Endothelial cell of umbilical vein (primary cell): ENCODE data around the gene MEX3D. TPM values are rescaled to one million over a fixed set of nuclear protein-coding genes. Genes with fewer than 3 reads are reported as not detected.

Experiments
- BruUV-seq: library from RNA; stranded (reverse); fragments of 400-500 nt; replicated peaks from 2 replicates; lab custom pipeline; 2021; lab: Mats Ljungman, UMichigan
- CTCF ChIA-PET: fragments of 300-600, 350-600 bp; sonication (Branson Sonifier 250); formaldehyde crosslinking; loops from one replicate; lab custom pipeline; 2021; ENCODE audit warnings: antibody characterized with exemption, inconsistent platforms; lab: Charles Lee
- POLR2A ChIA-PET: fragments of 300-600, 350-600 bp; sonication (Branson Sonifier 250); formaldehyde crosslinking; loops from one replicate; lab custom pipeline; 2021; ENCODE audit warnings: antibody characterized with exemption, inconsistent platforms; lab: Charles Lee
- DNase-seq: peaks from one replicate; pipeline ENCODE4 v3.0.0-alpha.2; 2011; ENCODE audit warnings: low read depth, low spot score
- FAIRE-seq: peaks from 2 replicates; lab custom pipeline; 2011; peaks lifted over from hg19 to GRCh38; lab: Jason Lieb, UNC
- H2AFZ ChIP-seq: 2 replicates; pipeline ENCODE4 v1.6.0; 2012; ENCODE audit warnings: low read depth, low read length, control low read depth, inconsistent platforms
- H3K27ac ChIP-seq: 2 replicates; pipeline ENCODE4 v1.5.1; 2011; ENCODE audit warnings: low read depth, mild to moderate bottlenecking, control low read depth, low read length, moderate library complexity; ENCODE audit not compliant: insufficient read depth
- H3K27me3 ChIP-seq, 2 experiments: 2 replicates each; pipeline versions ENCODE4 v1.6.0 to v1.6.1; 2011; ENCODE audit warnings: low read length in 2 of 2, mixed read lengths in 1 of 2; ENCODE audit not compliant: control insufficient read depth in 2 of 2, insufficient read depth in 2 of 2
- H3K36me3 ChIP-seq, 2 experiments: 2 replicates in 1 of 2; 3 replicates in 1 of 2; pipeline ENCODE4 v1.5.1; 2011; ENCODE audit warnings: low read length in 2 of 2, mild to moderate bottlenecking in 1 of 2, moderate library complexity in 1 of 2; ENCODE audit not compliant: control insufficient read depth in 2 of 2, insufficient read depth in 2 of 2; ENCODE audit errors: extremely low read depth in 1 of 2
- H3K4me1 ChIP-seq: 3 replicates; pipeline ENCODE4 v1.5.1; 2011; ENCODE audit warnings: mild to moderate bottlenecking, low read length; ENCODE audit not compliant: control insufficient read depth, insufficient read depth; ENCODE audit errors: extremely low read depth
- H3K4me2 ChIP-seq: 2 replicates; pipeline ENCODE4 v1.6.1; 2011; ENCODE audit warnings: low read length, control low read depth, mixed read lengths; ENCODE audit not compliant: insufficient read depth
- H3K4me3 ChIP-seq, 3 experiments: fragments of 200-600 bp in 1 of 3; sonication (generic), shearing (Covaris generic) in 1 of 3; replicated peaks in 1 of 3; 2 replicates each; pipeline ENCODE4 v1.5.1; 2011 to 2016; ENCODE audit warnings: control low read depth in 3 of 3, low read length in 3 of 3, mild to moderate bottlenecking in 2 of 3, inconsistent platforms in 1 of 3, low read depth in 1 of 3, moderate library complexity in 1 of 3; ENCODE audit not compliant: insufficient read depth in 1 of 3
- H3K79me2 ChIP-seq: 2 replicates; pipeline ENCODE4 v1.6.0; 2012; ENCODE audit warnings: low read length, inconsistent platforms; ENCODE audit not compliant: control insufficient read depth, insufficient read depth
- H3K9ac ChIP-seq: replicated peaks from 2 replicates; pipeline ENCODE3; 2011; ENCODE audit warnings: low read length, control low read depth; ENCODE audit not compliant: insufficient read depth; ENCODE audit errors: extremely low read depth
- H3K9me1 ChIP-seq: replicated peaks from 3 replicates; pipeline ENCODE4 v1.6.0; 2011; ENCODE audit warnings: mild to moderate bottlenecking, low read length; ENCODE audit not compliant: control insufficient read depth, insufficient read depth; ENCODE audit errors: extremely low read depth
- H3K9me3 ChIP-seq: replicated peaks from 2 replicates; pipeline ENCODE4 v1.5.1; 2012; ENCODE audit warnings: low read length, inconsistent platforms; ENCODE audit not compliant: control insufficient read depth, insufficient read depth
- H4K20me1 ChIP-seq: replicated peaks from 2 replicates; pipeline ENCODE3; 2011; ENCODE audit warnings: mild to moderate bottlenecking, low read length; ENCODE audit not compliant: control insufficient read depth, insufficient read depth; ENCODE audit errors: extremely low read depth
- EZH2 ChIP-seq: IDR thresholded peaks from 2 replicates; pipeline ENCODE4 v1.6.1; 2012; ENCODE audit warnings: borderline replicate concordance, low read depth, mild to moderate bottlenecking, moderate library complexity, low read length, inconsistent platforms; ENCODE audit not compliant: severe bottlenecking
- FOS ChIP-seq: IDR thresholded peaks from 2 replicates; pipeline ENCODE4 v1.6.1; 2011; ENCODE audit warnings: mild to moderate bottlenecking, low read length, moderate library complexity, borderline replicate concordance; ENCODE audit not compliant: insufficient read depth
- GATA2 ChIP-seq: IDR thresholded peaks from 2 replicates; pipeline ENCODE4 v1.7.0; 2011; ENCODE audit warnings: low read depth, mild to moderate bottlenecking, moderate library complexity, mixed read lengths, low read length; ENCODE audit not compliant: insufficient read length, insufficient read depth
- JUN ChIP-seq: IDR thresholded peaks from 2 replicates; pipeline ENCODE4 v1.6.1; 2011; ENCODE audit warnings: borderline replicate concordance, low read depth; ENCODE audit not compliant: insufficient read length, insufficient read depth
- MAX ChIP-seq: IDR thresholded peaks from 2 replicates; pipeline ENCODE4 v1.6.1; 2011; ENCODE audit not compliant: insufficient read depth, insufficient read length
- MYC ChIP-seq: IDR thresholded peaks from one replicate; pipeline ENCODE4 v1.6.1; 2011; ENCODE audit warnings: mild to moderate bottlenecking, low read depth, low read length
- POLR2A ChIP-seq: IDR thresholded peaks from 2 replicates; pipeline ENCODE4 v1.6.1; 2012; ENCODE audit warnings: low read depth, mild to moderate bottlenecking, control low read depth, low read length
- POLR2AphosphoS5 ChIP-seq: IDR thresholded peaks from 2 replicates; pipeline ENCODE4 v1.6.1; 2012; ENCODE audit warnings: low read depth, mild to moderate bottlenecking, control low read depth, low read length, moderate library complexity; ENCODE audit not compliant: insufficient read depth
- dilution Hi-C: fragments of 300-500 bp; cut with MboI; formaldehyde crosslinking; loops from one replicate; pipeline ENCODE4 v1.15.0; 2019; ENCODE audit warnings: low sequenced_read_pairs; ENCODE audit not compliant: extremely low pct_ligation_motif_present
- intact Hi-C: fragments of 100-400 bp; cut with micrococcal nuclease; formaldehyde crosslinking; loops from one replicate; pipeline ENCODE4 v1.10.0; 2022
- polyA plus RNA-seq, 4 experiments: library from polyadenylated mRNA; depleted of rRNA in 3 of 4; stranded (reverse) in 3 of 4; unstranded in 1 of 4; fragments of >200 nt; gene quantifications; 2 replicates each; pipeline versions ENCODE4 v1.2.1 to v1.2.3, GENCODE V29; 2011 to 2012; ENCODE audit warnings: missing spikeins in 1 of 4
- total RNA-seq: library from RNA; stranded (reverse); gene quantifications from 2 replicates; pipeline ENCODE4 v1.2.3, GENCODE V29; 2021
- TF ChIP-seq, protein P1 (sequence below), 2 donors: IDR thresholded peaks; 1 replicate in 1 of 2; 2 replicates in 1 of 2; pipeline ENCODE4 v1.5.1; 2011; ENCODE audit warnings: low read length in 2 of 2, mild to moderate bottlenecking in 2 of 2, moderate library complexity in 2 of 2, control low read depth in 1 of 2, inconsistent platforms in 1 of 2, low read depth in 1 of 2; ENCODE audit not compliant: insufficient read depth in 1 of 2; ENCODE audit errors: extremely low read depth in 1 of 2

The MEX3D gene
- total and polyA plus RNA-seq, 2 donors (not counting 3 experiments of a cell fraction or from before 2014, with no cell fraction given), result 30.0 to 96.7 TPM

DNA sequence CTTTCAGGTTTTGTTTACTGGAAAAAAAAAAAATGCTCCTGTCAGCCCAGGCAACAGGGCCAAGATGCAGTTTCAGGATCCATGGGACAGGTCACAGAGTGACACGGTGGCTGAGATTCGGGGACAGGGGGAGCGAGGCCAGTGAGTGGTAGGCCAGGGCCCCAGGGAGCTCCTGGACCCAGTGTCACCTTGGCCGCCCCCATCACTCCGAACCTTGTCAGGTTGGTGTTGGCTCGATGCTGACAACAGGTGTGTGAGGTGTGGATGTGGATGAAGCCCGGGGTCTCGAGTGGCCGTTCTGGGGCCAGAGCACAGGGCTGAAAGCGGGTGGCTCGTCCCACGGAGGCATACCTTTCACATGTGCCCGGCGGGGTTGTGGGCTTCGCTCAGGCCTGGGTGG is 43.2 kb upstream of the MEX3D start:
- Histone ChIP-seq H4K20me1 (no peaks in the 10 kb centered on the region), H3K4me3 (no peak overlapping the region), H3K79me2 (no peaks in the 10 kb centered on the region), H3K4me2 (no peak overlapping the region), H3K9me3 (no peaks in the 10 kb centered on the region), H3K4me1 (peaks cover 2% of the 10 kb centered on the region), H3K9ac (no peak overlapping the region), H3K27ac (no peak overlapping the region), H3K27me3 (no peaks in the 10 kb centered on the region), H2AFZ (no peak overlapping the region), H3K9me1 (no peaks in the 10 kb centered on the region), H3K36me3 (peaks cover 8 to 49% of the 10 kb centered on the region in 2 experiments)
- dilution Hi-C loops (no loop called here), intact Hi-C loops (no loop called here)
- FAIRE-seq (no peak), DNase-seq (no peak)
- CTCF ChIA-PET, result no interaction called here
- POLR2A ChIA-PET, result interaction anchor here (0.7 kb wide), 1 partner anchor 202 kb away, joined by 7 read pairs; no protein-coding TSS in a partner anchor
- TF ChIP-seq FOS, result no peak
- TF ChIP-seq MYC, result no peak
- no peak for TF ChIP-seq POLR2AphosphoS5
- no peak for TF ChIP-seq JUN
- TF ChIP-seq POLR2A, result no peak
- no peak for TF ChIP-seq MAX
- TF ChIP-seq, protein P1, sequence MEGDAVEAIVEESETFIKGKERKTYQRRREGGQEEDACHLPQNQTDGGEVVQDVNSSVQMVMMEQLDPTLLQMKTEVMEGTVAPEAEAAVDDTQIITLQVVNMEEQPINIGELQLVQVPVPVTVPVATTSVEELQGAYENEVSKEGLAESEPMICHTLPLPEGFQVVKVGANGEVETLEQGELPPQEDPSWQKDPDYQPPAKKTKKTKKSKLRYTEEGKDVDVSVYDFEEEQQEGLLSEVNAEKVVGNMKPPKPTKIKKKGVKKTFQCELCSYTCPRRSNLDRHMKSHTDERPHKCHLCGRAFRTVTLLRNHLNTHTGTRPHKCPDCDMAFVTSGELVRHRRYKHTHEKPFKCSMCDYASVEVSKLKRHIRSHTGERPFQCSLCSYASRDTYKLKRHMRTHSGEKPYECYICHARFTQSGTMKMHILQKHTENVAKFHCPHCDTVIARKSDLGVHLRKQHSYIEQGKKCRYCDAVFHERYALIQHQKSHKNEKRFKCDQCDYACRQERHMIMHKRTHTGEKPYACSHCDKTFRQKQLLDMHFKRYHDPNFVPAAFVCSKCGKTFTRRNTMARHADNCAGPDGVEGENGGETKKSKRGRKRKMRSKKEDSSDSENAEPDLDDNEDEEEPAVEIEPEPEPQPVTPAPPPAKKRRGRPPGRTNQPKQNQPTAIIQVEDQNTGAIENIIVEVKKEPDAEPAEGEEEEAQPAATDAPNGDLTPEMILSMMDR (IDR thresholded peaks at IDR 0.05; ENCODE audit: extremely low read depth in 1 of 2, insufficient read depth in 1 of 2, low read depth in 1 of 2, low read length in 2 of 2), result no peak
- no peak for TF ChIP-seq GATA2
- TF ChIP-seq EZH2, result no peak
- TSS peak; percentile 32 for BruUV-seq
